Spleen (tissue), 7 donors: ENCODE results near the gene PYGO2.

Experiments
- CTCF ChIP-seq, 11 experiments: fragments of 200-600 bp in 7 of 11; fragments of 450-650 bp in 4 of 11; sonication (generic) in 4 of 11; IDR thresholded peaks in 8 of 11; conservative IDR thresholded peaks in 3 of 11; 1 replicate in 7 of 11; 2 replicates in 4 of 11; pipeline versions ENCODE4 v1.4.0 to v1.8.0; 2016 to 2021; ENCODE audit warnings: antibody characterized with exemption in 11 of 11, inconsistent platforms in 4 of 11, mild to moderate bottlenecking in 1 of 11
- POLR2A ChIP-seq, 3 donors: fragments of 450-650 bp; IDR thresholded peaks; one replicate each; pipeline ENCODE4 v1.5.1; 2017; ENCODE audit warnings: antibody characterized with exemption in 3 of 3, mild to moderate bottlenecking in 1 of 3
- donor health status: DM: no; HTN: no; CAD: no; lungs with moderate emphysema.
- donor health status: DM: no; HTN: no; CAD: no.
- donor health status: DM: no; HTN: no; CAD: no.

DNA sequence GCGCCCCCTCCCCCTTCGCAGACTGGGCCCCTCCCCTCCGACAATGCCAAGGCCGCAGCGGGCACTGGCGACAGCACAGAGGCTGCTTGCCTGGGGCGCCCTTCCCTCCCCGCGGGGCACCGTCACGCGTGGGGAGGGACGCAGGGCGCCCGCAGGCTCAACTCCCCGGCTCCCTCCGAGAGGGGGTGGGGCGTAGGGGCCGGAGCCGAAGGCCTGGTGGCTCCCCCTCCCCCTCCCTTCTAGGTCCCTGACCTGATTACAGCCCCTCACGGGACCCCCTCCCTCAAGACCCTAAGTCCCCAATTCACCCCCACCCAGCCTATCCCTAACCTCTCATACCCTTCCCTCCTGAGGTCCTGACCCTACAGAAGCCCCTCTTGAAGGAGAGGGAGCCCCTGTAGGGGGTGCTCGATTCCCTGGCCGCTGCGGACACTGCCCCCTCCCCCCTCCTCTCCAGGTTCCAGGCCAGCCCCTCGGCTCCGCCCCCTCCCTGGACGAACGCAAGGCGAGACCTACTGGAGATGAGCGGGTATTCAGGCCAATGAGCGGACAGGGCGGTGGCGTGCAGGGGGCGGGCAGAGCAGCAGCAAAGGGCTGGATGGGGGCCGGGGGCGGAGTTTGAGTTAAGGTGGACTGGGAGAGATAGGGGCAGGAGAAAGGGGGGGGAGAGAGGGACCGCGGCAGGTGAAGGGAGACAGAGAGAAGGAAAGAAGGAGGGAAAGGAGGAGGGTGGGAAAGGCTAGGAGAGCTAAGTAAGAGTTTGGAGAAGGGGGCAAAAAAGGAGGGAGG is 40.3 kb upstream of the PYGO2 start:
- TF ChIP-seq CTCF (IDR thresholded peaks at IDR 0.05 in 8 of 11, conservative IDR thresholded peaks at IDR 0.05 in 3 of 11) (peak in 8 of 11 experiments; percentile 6 to 38 (median 36)), POLR2A (IDR thresholded peaks at IDR 0.05) (peak in 1 of 3 donors; percentile 1)
